ENCODE data around the gene KCNIP1. TPM values are rescaled to one million over a fixed set of nuclear protein-coding genes. Genes with fewer than 3 reads are reported as not detected.

KCNIP1 gene
- total RNA-seq, 1 experiment from 2014 or later: not detected

GRCh38 chr5:170488570-170488969 is 15.2 kb upstream of the KCNIP1 start:
- Histone ChIP-seq H3K27me3 (ENCODE audit: insufficient read depth, low read length) (no peaks in the 10 kb centered on the region), H2AFZ (ENCODE audit: low read depth, low read length, poor library complexity, severe bottlenecking) (no peak overlapping the region), H3K9me2 (ENCODE audit: insufficient read depth) (no peaks in the 10 kb centered on the region), H3K79me2 (ENCODE audit: insufficient read depth, low read length) (no peaks in the 10 kb centered on the region), H3K9me3 (ENCODE audit: control insufficient read depth in 1 of 2, insufficient read depth in 1 of 2, low read depth in 1 of 2, low read length in 2 of 2) (no peaks in the 10 kb centered on the region), H3K27ac (ENCODE audit: low read depth, low read length) (no peak overlapping the region), H3K4me2 (ENCODE audit: low read length) (no peak overlapping the region), H3K4me3 (replicated peaks in 1 of 2; ENCODE audit: low read depth in 1 of 2, low read length in 2 of 2) (no peak overlapping the region), H4K20me1 (ENCODE audit: insufficient read depth) (no peaks in the 10 kb centered on the region), H3K36me3 (ENCODE audit: control insufficient read depth in 1 of 2, insufficient read depth in 2 of 2, low read length in 2 of 2) (no peaks in the 10 kb centered on the region), H3K4me1 (ENCODE audit: control insufficient read depth in 1 of 2, insufficient read depth in 2 of 2, low read length in 2 of 2) (peaks cover 3 to 6% of the 10 kb centered on the region in 2 experiments; a peak in 3 of 4 replicates), H3K9ac (ENCODE audit: low read length) (no peak overlapping the region)
- no TSS peak for BruUV-seq (replicated peaks)
- ATAC-seq (no peak), DNase-seq (ENCODE audit: low read depth, low spot score) (no peak)
- CTCF ChIA-PET: no interaction called here
- RAD21 ChIA-PET (ENCODE audit: low non-redundant PET in 1 of 2, low total read pairs in 2 of 2, uncharacterized antibody in 2 of 2, unreplicated experiment in 2 of 2): no interaction called here
- TF ChIP-seq, protein P1, sequence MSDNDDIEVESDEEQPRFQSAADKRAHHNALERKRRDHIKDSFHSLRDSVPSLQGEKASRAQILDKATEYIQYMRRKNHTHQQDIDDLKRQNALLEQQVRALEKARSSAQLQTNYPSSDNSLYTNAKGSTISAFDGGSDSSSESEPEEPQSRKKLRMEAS (IDR thresholded peaks at IDR 0.05): no peak
- TF ChIP-seq ZNF274 (IDR thresholded peaks at IDR 0.05; ENCODE audit: low read depth, low read length): no peak
- TF ChIP-seq FOSL1 (IDR thresholded peaks at IDR 0.05; ENCODE audit: low read depth): no peak
- no peak for TF ChIP-seq EZH2 (IDR thresholded peaks at IDR 0.05)
- TF ChIP-seq CEBPB (IDR thresholded peaks at IDR 0.05; ENCODE audit: low read depth): no peak
- TF ChIP-seq, protein P2, sequence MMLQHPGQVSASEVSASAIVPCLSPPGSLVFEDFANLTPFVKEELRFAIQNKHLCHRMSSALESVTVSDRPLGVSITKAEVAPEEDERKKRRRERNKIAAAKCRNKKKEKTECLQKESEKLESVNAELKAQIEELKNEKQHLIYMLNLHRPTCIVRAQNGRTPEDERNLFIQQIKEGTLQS (IDR thresholded peaks at IDR 0.05): no peak
- no peak for TF ChIP-seq SP1 (IDR thresholded peaks at IDR 0.05; ENCODE audit: low read depth)
- TF ChIP-seq YY1 (IDR thresholded peaks at IDR 0.05; ENCODE audit: extremely low read depth, insufficient replicate concordance, low read depth, low read length): no peak
- TF ChIP-seq POLR2A (IDR thresholded peaks at IDR 0.05; ENCODE audit: borderline replicate concordance, extremely low read depth, insufficient read depth, insufficient read length): no peak
- no peak for TF ChIP-seq SIN3A (IDR thresholded peaks at IDR 0.05; ENCODE audit: low read depth)
- no peak for TF ChIP-seq EZH2phosphoT487 (IDR thresholded peaks at IDR 0.05; ENCODE audit: borderline replicate concordance)
- POLR2A ChIA-PET: no interaction called here
- intact Hi-C loops (cut with micrococcal nuclease): no loop called here

DNA sequence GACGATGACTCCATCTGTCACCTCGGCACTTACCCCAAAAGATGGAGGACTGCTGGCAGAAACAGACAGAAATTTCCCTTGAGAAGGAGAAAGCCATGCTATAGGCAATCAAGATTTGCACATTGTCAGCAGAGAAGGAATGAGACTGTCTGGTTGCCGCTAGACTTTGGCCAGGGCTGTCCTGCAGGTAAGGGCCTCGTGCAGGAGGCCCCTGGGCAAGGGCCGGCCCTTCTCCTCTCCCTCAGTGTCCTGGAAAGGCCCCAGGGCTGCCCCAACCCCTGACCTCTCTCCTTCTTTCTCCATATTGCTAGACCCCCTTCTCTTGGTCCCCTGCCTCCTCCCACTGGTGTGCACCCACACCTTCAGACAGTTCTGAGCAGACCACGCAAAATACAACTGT is 14.6 kb upstream of the KCNIP1 start:
- Histone ChIP-seq H3K9ac (ENCODE audit: low read length) (no peak overlapping the region), H3K4me1 (ENCODE audit: control insufficient read depth in 1 of 2, insufficient read depth in 2 of 2, low read length in 2 of 2) (peaks cover 2 to 3% of the 10 kb centered on the region in 2 experiments; a peak in 3 of 4 replicates), H3K9me2 (ENCODE audit: insufficient read depth) (no peaks in the 10 kb centered on the region), H3K36me3 (ENCODE audit: control insufficient read depth in 1 of 2, insufficient read depth in 2 of 2, low read length in 2 of 2) (no peaks in the 10 kb centered on the region), H3K9me3 (ENCODE audit: control insufficient read depth in 1 of 2, insufficient read depth in 1 of 2, low read depth in 1 of 2, low read length in 2 of 2) (no peaks in the 10 kb centered on the region), H3K27me3 (ENCODE audit: insufficient read depth, low read length) (peaks cover 2% of the 10 kb centered on the region; the same call in 1 of the 2 replicates), H4K20me1 (ENCODE audit: insufficient read depth) (no peaks in the 10 kb centered on the region), H3K79me2 (ENCODE audit: insufficient read depth, low read length) (no peaks in the 10 kb centered on the region), H3K27ac (ENCODE audit: low read depth, low read length) (no peak overlapping the region), H3K4me3 (replicated peaks in 1 of 2; ENCODE audit: low read depth in 1 of 2, low read length in 2 of 2) (no peak overlapping the region), H3K4me2 (ENCODE audit: low read length) (no peak overlapping the region), H2AFZ (ENCODE audit: low read depth, low read length, poor library complexity, severe bottlenecking) (no peak overlapping the region)
- ChIA-PET RAD21 (ENCODE audit: low non-redundant PET in 1 of 2, low total read pairs in 2 of 2, uncharacterized antibody in 2 of 2, unreplicated experiment in 2 of 2) (no interaction called here), CTCF (no interaction called here), POLR2A (no interaction called here)
- TF ChIP-seq CBX3 (IDR thresholded peaks at IDR 0.05; ENCODE audit: low read depth): no peak
- intact Hi-C loops (cut with micrococcal nuclease): no loop called here
- ATAC-seq: no peak
- no peak for DNase-seq (ENCODE audit: low read depth, low spot score)
- no TSS peak for BruUV-seq (replicated peaks)
